HEK293 (cell line): ENCODE measurements around the gene MYO1E.

ENCODE experiments used
- KLF1 ChIP-seq: fragments of 450-650 bp; formaldehyde crosslinking; IDR thresholded peaks from 2 replicates; pipeline ENCODE4 v1.5.1; 2016; ENCODE audit warnings: missing biosample characterization, missing genetic modification characterization
- ZNF274 ChIP-seq, 2 experiments: fragments of 200-500 bp in 1 of 2; fragments of 450-650 bp in 1 of 2; sonication (Bioruptor generic) in 1 of 2; formaldehyde crosslinking in 1 of 2; IDR thresholded peaks; 2 replicates each; pipeline versions ENCODE4 v1.5.1 to v1.6.1; 2014 to 2016; ENCODE audit warnings: borderline replicate concordance in 1 of 2, inconsistent platforms in 1 of 2, low read length in 1 of 2, missing biosample characterization in 1 of 2, missing genetic modification characterization in 1 of 2
- TF ChIP-seq, protein P1 (sequence below): fragments of 450-650 bp; formaldehyde crosslinking; IDR thresholded peaks from 2 replicates; pipeline ENCODE4 v1.5.1; 2016; ENCODE audit warnings: missing biosample characterization, missing genetic modification characterization

DNA sequence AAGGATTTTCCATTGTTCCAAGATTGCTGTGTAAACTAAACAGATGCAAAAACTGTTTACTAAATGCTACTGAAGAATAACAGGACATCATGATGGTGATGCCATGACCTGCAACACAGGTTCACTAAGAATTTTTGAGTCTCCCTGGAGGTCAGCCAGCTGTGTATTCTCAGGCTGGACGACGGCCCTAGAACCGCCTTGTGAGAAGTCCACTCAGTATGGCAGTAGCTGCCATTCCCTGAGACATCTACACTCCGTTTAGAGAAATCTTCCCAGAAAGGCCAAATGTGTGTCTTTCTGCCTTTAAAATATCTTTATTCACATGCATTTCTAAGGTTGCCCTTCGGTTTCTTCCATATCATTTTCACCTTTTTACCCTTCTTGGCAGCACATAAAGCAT, 63.3 kb downstream of the MYO1E start:
- TF ChIP-seq, protein P1, sequence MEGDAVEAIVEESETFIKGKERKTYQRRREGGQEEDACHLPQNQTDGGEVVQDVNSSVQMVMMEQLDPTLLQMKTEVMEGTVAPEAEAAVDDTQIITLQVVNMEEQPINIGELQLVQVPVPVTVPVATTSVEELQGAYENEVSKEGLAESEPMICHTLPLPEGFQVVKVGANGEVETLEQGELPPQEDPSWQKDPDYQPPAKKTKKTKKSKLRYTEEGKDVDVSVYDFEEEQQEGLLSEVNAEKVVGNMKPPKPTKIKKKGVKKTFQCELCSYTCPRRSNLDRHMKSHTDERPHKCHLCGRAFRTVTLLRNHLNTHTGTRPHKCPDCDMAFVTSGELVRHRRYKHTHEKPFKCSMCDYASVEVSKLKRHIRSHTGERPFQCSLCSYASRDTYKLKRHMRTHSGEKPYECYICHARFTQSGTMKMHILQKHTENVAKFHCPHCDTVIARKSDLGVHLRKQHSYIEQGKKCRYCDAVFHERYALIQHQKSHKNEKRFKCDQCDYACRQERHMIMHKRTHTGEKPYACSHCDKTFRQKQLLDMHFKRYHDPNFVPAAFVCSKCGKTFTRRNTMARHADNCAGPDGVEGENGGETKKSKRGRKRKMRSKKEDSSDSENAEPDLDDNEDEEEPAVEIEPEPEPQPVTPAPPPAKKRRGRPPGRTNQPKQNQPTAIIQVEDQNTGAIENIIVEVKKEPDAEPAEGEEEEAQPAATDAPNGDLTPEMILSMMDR (tag by site-specific recombination), result no peak
- no peak for TF ChIP-seq ZNF274 (IDR thresholded peaks at IDR 0.05; ENCODE audit: low read length)
- TF ChIP-seq ZNF274 (tag by site-specific recombination; IDR thresholded peaks at IDR 0.05; ENCODE audit: borderline replicate concordance), result no peak
- TF ChIP-seq KLF1 (tag by site-specific recombination), result no peak
